ENCODE data around the gene PHF13.
A peak's percentile ranks its signal among the peaks of the same experiment; 100 is the strongest.

Gene PHF13

DNA sequence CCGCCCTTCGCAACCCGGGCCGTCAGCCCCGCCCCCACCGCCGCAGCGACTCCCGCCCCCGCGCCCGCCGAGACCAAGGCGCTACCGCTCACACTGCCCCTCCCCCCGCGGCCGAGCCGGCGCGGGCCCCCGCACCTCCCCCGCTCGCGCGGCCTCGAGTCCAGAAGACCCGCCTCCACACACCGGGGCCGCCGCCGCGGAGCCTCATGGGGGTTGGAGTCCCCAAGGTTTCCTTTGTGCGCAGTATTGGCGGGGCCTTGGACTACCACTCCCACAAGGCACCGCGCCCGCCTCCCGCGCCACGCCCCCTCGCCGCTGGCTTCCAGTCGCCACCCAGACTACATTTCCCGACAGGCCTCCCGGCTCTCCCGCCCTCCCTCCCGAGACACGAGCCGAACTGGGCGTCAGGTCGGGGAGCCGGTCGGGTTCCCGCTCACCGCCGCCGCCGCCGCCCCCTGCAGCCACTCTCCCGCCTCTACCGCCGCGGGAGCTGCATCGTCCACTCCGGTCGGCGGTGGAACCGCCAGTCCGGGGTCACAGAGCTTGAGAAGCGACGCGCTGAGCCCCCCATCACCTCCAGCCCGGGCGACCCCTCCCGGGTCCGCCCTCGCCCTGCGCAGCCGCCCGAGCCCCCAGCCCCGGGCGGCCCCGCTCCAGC lies at the start of gene PHF13:
TSS of gene PHF13 (plus strand) at position 371 of the 658 bp plus-strand sequence. CDS start 336 bp downstream, outside the sequence.
- peak; percentile 94 to 95 for DNase-seq

DNA sequence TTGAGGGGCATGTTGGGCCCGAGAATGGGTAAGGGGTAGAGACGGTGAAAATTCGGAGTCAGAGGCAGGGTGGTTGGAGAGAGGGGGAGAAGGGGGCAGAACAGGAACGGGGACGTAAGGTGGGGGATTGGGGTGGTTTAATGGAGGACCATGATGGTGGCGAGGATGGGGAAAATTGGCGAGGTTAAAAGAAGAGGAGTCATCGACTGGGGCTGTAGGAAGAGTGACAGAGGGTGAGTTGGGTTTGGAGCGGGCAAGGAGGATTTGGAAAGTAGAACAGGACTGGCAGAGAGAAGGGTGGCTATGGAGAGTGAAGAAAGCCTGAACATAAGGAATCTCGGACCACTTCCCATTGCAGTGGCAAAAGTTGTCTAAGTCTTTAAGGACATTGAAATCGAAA lies 44.5 kb upstream of the PHF13 start:
- DNase-seq = no peak

DNA sequence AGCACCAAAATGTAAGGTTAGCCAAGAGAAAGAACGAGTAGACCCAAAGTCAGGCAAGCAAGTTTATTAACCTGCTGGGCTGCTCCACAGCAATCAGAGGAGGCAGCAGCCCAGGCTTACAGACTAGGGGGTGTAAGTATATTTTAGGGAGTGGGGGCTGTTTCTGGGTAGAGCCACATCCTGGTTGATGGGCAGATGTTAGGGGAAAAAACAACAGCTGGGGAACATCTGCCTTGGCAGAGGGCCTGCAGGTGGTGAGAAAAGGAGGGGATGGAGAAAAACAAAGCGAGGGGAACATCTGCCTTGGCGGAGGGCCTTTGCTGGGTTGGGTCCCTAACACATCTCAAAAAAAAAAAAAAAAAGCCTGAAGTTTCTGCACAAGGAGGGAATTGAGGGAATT lies 43.4 kb upstream of the PHF13 start:
- no peak for DNase-seq

- DNase-seq = no peak
Observed at GRCh38 chr1:6570987-6571386, 42.5 kb upstream of the PHF13 start.

GRCh38 chr1:6572653-6573383 lies 40.7 kb upstream of the PHF13 start:
- no peak for DNase-seq

DNA sequence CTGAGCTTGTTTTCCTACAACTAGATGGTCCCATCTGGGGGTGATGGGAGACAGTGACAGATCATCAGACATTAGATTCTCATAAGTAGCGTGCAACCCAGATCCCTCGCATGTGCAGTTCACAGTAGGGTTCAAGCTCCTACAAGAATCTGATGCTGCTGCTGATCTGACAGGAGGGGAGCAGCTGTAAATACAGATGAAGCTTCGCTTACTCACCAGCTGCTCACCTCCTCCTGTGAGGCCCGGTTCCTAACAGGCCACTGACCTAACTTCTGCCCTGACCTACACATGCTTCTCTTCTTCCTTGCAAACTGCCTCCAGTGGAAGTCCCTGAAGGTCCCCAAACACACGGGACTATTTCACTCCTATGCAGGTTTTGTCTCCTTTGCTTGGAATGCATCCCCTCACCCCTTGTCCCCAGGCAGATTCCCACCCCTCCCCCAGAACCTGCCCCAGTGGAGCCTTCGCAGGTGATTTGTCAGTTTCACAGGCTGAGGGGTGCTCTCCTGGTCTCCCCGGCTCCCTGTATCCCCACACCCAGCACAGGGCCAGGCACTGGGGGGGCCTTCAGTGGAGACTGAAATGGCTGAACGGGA lies 39.4 kb upstream of the PHF13 start:
- DNase-seq = no peak

DNA sequence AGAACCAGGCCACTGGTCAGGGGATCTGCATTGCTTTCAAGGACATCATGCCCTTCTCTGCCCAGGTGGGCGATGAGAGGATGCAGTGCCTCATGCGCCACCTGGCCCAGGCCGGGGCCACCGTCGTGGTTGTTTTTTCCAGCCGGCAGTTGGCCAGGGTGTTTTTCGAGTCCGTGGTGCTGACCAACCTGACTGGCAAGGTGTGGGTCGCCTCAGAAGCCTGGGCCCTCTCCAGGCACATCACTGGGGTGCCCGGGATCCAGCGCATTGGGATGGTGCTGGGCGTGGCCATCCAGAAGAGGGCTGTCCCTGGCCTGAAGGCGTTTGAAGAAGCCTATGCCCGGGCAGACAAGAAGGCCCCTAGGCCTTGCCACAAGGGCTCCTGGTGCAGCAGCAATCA lies 38.7 kb upstream of the PHF13 start:
- no peak for DNase-seq

- no peak for DNase-seq
Observed at GRCh38 chr1:6577831-6578525, 35.6 kb upstream of the PHF13 start.

- no peak for DNase-seq
Observed at GRCh38 chr1:6578624-6579373, 34.7 kb upstream of the PHF13 start.

DNA sequence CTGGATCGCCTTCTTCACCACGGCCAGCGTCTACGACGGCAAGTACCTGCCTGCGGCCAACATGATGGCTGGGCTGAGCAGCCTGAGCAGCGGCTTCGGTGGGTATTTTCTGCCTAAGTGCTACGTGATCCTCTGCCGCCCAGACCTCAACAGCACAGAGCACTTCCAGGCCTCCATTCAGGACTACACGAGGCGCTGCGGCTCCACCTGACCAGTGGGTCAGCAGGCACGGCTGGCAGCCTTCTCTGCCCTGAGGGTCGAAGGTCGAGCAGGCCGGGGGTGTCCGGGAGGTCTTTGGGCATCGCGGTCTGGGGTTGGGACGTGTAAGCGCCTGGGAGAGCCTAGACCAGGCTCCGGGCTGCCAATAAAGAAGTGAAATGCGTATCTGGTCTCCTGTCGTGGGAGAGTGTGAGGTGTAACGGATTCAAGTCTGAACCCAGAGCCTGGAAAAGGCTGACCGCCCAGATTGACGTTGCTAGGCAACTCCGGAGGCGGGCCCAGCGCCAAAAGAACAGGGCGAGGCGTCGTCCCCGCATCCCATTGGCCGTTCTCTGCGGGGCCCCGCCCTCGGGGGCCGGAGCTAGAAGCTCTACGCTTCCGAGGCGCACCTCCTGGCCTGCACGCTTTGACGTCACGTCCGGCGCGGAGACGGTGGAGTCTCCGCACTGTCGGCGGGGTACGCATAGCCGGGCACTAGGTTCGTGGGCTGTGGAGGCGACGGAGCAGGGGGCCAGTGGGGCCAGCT lies 34.0 kb upstream of the PHF13 start, which contains the start of gene ZBTB48:
TSS of gene ZBTB48 (plus strand) at position 621 of the 745 bp plus-strand sequence. CDS start 616 bp downstream, outside the sequence.
- DNase-seq = peak; percentile 94 to 97

DNA sequence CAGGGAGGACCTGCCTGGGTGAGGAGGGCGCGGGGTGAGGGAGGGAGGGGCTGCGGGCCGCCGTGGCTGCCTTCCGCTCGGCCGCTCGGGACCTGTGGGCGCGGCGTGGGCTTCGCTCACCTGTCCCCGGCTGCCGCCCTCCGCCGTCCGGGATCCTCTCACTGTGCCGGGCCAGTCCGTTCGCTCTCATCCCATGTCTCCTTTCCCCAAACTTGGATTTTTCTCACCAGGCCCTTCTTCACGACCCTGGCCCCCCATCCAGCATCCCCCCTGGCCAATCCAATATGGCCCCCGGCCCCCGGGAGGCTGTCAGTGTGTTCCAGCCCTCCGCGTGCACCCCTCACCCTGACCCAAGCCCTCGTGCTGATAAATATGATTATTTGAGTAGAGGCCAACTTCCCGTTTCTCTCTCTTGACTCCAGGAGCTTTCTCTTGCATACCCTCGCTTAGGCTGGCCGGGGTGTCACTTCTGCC lies 33.4 kb upstream of the PHF13 start:
- DNase-seq = peak; percentile 48 to 53

DNA sequence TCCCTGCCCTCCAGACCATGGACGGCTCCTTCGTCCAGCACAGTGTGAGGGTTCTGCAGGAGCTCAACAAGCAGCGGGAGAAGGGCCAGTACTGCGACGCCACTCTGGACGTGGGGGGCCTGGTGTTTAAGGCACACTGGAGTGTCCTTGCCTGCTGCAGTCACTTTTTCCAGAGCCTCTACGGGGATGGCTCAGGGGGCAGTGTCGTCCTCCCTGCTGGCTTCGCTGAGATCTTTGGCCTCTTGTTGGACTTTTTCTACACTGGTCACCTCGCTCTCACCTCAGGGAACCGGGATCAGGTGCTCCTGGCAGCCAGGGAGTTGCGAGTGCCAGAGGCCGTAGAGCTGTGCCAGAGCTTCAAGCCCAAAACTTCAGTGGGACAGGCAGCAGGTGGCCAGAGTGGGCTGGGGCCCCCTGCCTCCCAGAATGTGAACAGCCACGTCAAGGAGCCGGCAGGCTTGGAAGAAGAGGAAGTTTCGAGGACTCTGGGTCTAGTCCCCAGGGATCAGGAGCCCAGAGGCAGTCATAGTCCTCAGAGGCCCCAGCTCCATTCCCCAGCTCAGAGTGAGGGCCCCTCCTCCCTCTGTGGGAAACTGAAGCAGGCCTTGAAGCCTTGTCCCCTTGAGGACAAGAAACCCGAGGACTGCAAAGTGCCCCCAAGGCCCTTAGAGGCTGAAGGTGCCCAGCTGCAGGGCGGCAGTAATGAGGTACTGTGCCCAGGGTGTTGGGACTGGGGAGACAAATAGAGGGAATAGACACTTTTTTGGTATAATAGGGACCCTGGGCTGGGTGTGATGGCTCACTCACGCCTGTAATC lies 32.7 kb upstream of the PHF13 start:
- DNase-seq = peak; percentile 18 to 27

- peak; percentile 85 to 87 for DNase-seq
Observed at GRCh38 chr1:6581561-6582305, 31.8 kb upstream of the PHF13 start.

DNA sequence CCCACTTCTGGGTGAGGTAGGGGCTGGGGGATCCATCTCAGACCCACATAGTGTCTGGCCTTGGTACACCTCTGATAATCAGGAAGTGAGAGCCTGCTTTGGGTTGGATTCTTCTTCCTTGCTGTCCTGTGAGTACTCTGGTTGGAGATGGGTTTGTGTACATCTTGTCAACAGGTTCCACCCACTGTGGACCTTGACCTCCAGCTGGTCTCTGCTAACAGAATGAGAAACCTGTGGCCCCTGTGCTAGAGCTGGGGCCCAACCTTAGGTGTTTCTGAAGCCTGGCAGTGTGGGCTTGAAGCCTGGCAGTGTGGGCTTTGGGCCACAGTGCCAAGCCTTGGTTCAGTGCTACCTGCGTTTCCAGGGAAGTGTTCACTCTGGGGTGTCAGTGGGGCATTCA lies 31.2 kb upstream of the PHF13 start:
- no peak for DNase-seq

GRCh38 chr1:6584126-6585080 lies 29.1 kb upstream of the PHF13 start:
- no peak for DNase-seq

DNA sequence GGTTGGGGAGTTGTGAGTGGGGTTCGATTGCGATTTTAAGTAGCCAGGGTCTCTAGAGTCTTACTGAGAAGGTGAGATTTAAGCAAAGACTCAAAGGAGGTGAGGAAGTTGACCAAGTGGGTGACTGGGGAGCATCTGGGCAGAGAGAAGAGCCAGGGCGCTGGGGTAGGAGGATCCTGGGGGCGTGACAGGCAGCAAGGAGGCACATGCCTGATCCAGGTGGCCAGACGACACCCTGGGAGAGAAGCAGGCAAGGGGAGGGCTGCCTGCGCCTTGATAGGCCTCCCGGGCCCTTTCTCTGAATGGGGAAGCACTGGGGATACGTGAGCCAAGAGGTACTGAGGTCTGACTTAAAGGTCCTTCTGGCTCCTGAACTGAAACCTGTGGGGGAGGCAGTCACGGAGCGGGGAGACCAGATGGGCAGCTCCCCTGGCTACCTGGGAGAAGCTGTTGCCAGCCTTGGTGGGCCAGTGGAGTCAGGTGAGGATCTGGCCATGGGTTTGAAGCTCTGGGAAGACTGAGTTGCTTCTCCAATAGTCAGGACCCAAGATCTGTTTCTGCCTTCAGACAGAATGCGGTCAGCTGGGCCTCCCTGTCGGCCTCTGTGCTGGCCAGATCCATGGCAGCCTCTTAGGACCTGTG lies 28.3 kb upstream of the PHF13 start:
- DNase-seq = no peak

DNA sequence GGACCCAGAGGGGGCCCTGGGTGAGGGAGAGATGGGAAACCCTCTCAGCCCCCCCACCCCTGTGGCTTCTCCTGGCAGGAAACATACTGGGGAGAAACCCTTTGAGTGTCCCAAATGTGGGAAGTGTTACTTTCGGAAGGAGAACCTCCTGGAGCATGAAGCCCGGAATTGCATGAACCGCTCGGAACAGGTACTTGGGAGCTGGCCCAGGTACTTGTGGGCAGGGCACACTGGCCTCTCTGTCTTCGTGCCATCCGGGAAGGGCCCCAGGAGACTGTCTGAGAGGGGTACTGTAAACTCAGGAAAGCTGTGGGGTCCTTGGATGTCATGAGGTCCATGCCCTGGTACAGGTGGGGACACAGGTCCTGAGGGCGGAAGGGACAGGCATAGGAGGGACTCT lies 27.7 kb upstream of the PHF13 start:
- no peak for DNase-seq

DNA sequence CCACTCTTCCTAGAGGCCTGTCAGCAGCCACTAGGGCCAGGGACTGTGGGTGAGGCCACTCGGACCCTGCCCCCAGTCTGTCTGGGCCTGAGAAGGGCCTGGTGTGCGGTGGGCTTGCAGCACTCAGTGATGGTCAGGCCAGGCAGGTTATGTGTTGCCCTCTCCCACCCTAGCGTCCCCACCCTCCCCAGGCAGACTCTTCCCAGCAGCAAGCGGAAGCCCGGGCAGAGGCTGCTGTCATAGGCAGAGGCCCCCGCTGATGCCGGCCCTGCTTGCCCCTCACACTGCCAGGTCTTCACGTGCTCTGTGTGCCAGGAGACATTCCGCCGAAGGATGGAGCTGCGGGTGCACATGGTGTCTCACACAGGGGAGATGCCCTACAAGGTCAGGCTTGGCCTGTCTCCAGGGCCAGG lies 27.1 kb upstream of the PHF13 start:
- DNase-seq = no peak
